Measurements from ENCODE around the gene PITX2. TPM values are rescaled to one million over a fixed set of nuclear protein-coding genes. Genes with fewer than 3 reads are reported as not detected.

The PITX2 gene
- total RNA-seq, 1 experiment from 2014 or later, result 8.3 TPM

DNA sequence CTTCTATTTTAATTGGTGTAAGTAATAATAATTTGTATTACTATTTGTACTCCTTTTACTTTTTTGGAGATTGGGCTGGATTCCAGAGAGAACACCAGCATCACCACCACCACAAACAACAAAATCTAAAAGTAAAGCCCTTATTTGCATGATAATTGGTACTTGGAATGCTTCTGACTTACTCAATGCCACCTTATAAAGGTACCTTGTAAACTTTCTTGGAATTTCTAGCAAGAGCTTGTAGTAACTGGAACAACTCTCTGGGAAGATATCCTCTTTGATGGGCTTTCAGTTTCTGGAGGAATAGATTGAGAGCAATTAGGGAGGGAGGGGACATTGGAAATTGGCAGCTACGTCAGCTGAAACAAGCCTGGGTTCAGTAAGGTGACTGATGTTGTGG, 20.2 kb upstream of the PITX2 start:
- no peaks in the 10 kb centered on the region for H3K4me1 ChIP-seq (ENCODE audit: control insufficient read depth in 1 of 2, insufficient read depth in 2 of 2, low read length in 2 of 2)
- RAD21 ChIA-PET (ENCODE audit: low non-redundant PET in 1 of 2, low total read pairs in 2 of 2, uncharacterized antibody in 2 of 2, unreplicated experiment in 2 of 2), result no interaction called here
- no TSS peak for BruUV-seq (replicated peaks)
- no peaks in the 10 kb centered on the region for H3K79me2 ChIP-seq (ENCODE audit: insufficient read depth, low read length)
- no peak overlapping the region for H3K4me3 ChIP-seq (replicated peaks in 1 of 2; ENCODE audit: low read depth in 1 of 2, low read length in 2 of 2)
- no peak overlapping the region for H3K9ac ChIP-seq (ENCODE audit: low read length)
- H2AFZ ChIP-seq (ENCODE audit: low read depth, low read length, poor library complexity, severe bottlenecking), result no peak overlapping the region
- DNase-seq (ENCODE audit: low read depth, low spot score) (no peak), ATAC-seq (no peak)
- no peaks in the 10 kb centered on the region for H4K20me1 ChIP-seq (ENCODE audit: insufficient read depth)
- H3K4me2 ChIP-seq (ENCODE audit: low read length), result no peak overlapping the region
- intact Hi-C loops (cut with micrococcal nuclease), result no loop called here
- no peaks in the 10 kb centered on the region for H3K36me3 ChIP-seq (ENCODE audit: control insufficient read depth in 1 of 2, insufficient read depth in 2 of 2, low read length in 2 of 2)
- no peaks in the 10 kb centered on the region for H3K9me3 ChIP-seq (ENCODE audit: control insufficient read depth in 1 of 2, insufficient read depth in 1 of 2, low read depth in 1 of 2, low read length in 2 of 2)
- POLR2A ChIA-PET, result no interaction called here
- H3K27ac ChIP-seq (ENCODE audit: low read depth, low read length), result no peak overlapping the region
- H3K27me3 ChIP-seq (ENCODE audit: insufficient read depth, low read length), result no peaks in the 10 kb centered on the region
- no peak for TF ChIP-seq ELF1 (IDR thresholded peaks at IDR 0.05; ENCODE audit: borderline replicate concordance, low read depth)
- TF ChIP-seq CEBPB (IDR thresholded peaks at IDR 0.05; ENCODE audit: low read depth), result no peak
- no peak for TF ChIP-seq POLR2AphosphoS5 (IDR thresholded peaks at IDR 0.05; ENCODE audit: low read depth, low read length)
- no peak for TF ChIP-seq SP1 (IDR thresholded peaks at IDR 0.05; ENCODE audit: low read depth)
- TF ChIP-seq SRF (IDR thresholded peaks at IDR 0.05; ENCODE audit: low read depth), result no peak
- TF ChIP-seq, protein P1, sequence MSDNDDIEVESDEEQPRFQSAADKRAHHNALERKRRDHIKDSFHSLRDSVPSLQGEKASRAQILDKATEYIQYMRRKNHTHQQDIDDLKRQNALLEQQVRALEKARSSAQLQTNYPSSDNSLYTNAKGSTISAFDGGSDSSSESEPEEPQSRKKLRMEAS (IDR thresholded peaks at IDR 0.05), result no peak
- no peak for TF ChIP-seq TCF7L2 (IDR thresholded peaks at IDR 0.05; ENCODE audit: borderline replicate concordance, extremely low read depth, insufficient read depth, insufficient read length)
- TF ChIP-seq ZNF274 (IDR thresholded peaks at IDR 0.05; ENCODE audit: low read depth, low read length), result no peak
- no peak for TF ChIP-seq JUND (IDR thresholded peaks at IDR 0.05)
- CTCF ChIA-PET, result no interaction called here
- H3K9me2 ChIP-seq (ENCODE audit: insufficient read depth), result no peaks in the 10 kb centered on the region

DNA sequence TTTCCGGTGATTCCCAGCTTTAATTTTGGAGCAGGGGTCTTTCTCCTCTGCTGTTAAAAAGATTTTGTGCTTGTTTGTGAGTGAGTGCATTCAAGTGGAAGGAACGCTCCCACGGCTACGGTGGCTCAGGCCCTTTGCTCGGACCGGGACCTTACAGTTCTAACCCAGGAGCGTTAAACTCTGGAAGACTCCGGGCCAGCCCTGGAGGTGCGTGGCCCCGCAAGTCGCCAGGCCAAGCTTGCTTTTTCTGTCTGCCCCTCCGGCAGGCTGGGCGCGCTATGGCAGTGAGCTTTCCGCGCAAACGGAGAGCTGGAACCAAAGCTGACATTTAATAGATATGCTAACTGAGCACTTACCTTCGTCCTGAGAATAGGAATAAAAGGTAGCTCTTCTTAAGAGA, 18.3 kb upstream of the PITX2 start:
- no peaks in the 10 kb centered on the region for H3K79me2 ChIP-seq (ENCODE audit: insufficient read depth, low read length)
- peaks cover 0 to 9% of the 10 kb centered on the region in 2 experiments; a peak in 3 of 4 replicates for H3K4me1 ChIP-seq (ENCODE audit: control insufficient read depth in 1 of 2, insufficient read depth in 2 of 2, low read length in 2 of 2)
- RAD21 ChIA-PET (ENCODE audit: low non-redundant PET in 1 of 2, low total read pairs in 2 of 2, uncharacterized antibody in 2 of 2, unreplicated experiment in 2 of 2), result no interaction called here
- no peaks in the 10 kb centered on the region for H3K9me2 ChIP-seq (ENCODE audit: insufficient read depth)
- no peak for ATAC-seq
- H3K4me2 ChIP-seq (ENCODE audit: low read length), result no peak overlapping the region
- no peak overlapping the region for H2AFZ ChIP-seq (ENCODE audit: low read depth, low read length, poor library complexity, severe bottlenecking)
- TF ChIP-seq JUND (IDR thresholded peaks at IDR 0.05), result no peak
- TF ChIP-seq POLR2A (IDR thresholded peaks at IDR 0.05; ENCODE audit: borderline replicate concordance, extremely low read depth, insufficient read depth, insufficient read length), result no peak
- TF ChIP-seq POLR2AphosphoS5 (IDR thresholded peaks at IDR 0.05; ENCODE audit: low read depth, low read length), result no peak
- no peak for TF ChIP-seq EZH2 (IDR thresholded peaks at IDR 0.05)
- no peak for TF ChIP-seq SP1 (IDR thresholded peaks at IDR 0.05; ENCODE audit: low read depth)
- no peak for TF ChIP-seq CEBPB (IDR thresholded peaks at IDR 0.05; ENCODE audit: low read depth)
- TF ChIP-seq, protein P2, sequence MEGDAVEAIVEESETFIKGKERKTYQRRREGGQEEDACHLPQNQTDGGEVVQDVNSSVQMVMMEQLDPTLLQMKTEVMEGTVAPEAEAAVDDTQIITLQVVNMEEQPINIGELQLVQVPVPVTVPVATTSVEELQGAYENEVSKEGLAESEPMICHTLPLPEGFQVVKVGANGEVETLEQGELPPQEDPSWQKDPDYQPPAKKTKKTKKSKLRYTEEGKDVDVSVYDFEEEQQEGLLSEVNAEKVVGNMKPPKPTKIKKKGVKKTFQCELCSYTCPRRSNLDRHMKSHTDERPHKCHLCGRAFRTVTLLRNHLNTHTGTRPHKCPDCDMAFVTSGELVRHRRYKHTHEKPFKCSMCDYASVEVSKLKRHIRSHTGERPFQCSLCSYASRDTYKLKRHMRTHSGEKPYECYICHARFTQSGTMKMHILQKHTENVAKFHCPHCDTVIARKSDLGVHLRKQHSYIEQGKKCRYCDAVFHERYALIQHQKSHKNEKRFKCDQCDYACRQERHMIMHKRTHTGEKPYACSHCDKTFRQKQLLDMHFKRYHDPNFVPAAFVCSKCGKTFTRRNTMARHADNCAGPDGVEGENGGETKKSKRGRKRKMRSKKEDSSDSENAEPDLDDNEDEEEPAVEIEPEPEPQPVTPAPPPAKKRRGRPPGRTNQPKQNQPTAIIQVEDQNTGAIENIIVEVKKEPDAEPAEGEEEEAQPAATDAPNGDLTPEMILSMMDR (IDR thresholded peaks at IDR 0.05 in 2 of 3, conservative IDR thresholded peaks at IDR 0.05 in 1 of 3; ENCODE audit: borderline replicate concordance in 1 of 3, insufficient read depth in 1 of 3, low read depth in 2 of 3, low read length in 2 of 3), result no peak
- no peak for TF ChIP-seq SIN3A (IDR thresholded peaks at IDR 0.05; ENCODE audit: low read depth)
- no peak for TF ChIP-seq EGR1 (IDR thresholded peaks at IDR 0.05; ENCODE audit: low read depth)
- no peak for TF ChIP-seq TCF7L2 (IDR thresholded peaks at IDR 0.05; ENCODE audit: borderline replicate concordance, extremely low read depth, insufficient read depth, insufficient read length)
- TF ChIP-seq SRF (IDR thresholded peaks at IDR 0.05; ENCODE audit: low read depth), result no peak
- TF ChIP-seq ZNF274 (IDR thresholded peaks at IDR 0.05; ENCODE audit: low read depth, low read length), result no peak
- TF ChIP-seq ELF1 (IDR thresholded peaks at IDR 0.05; ENCODE audit: borderline replicate concordance, low read depth), result no peak
- no peak overlapping the region for H3K9ac ChIP-seq (ENCODE audit: low read length)
- H3K9me3 ChIP-seq (ENCODE audit: control insufficient read depth in 1 of 2, insufficient read depth in 1 of 2, low read depth in 1 of 2, low read length in 2 of 2), result no peaks in the 10 kb centered on the region
- no peak for DNase-seq (ENCODE audit: low read depth, low spot score)
- H3K4me3 ChIP-seq (replicated peaks in 1 of 2; ENCODE audit: low read depth in 1 of 2, low read length in 2 of 2), result no peak overlapping the region
- H3K36me3 ChIP-seq (ENCODE audit: control insufficient read depth in 1 of 2, insufficient read depth in 2 of 2, low read length in 2 of 2), result no peaks in the 10 kb centered on the region
- no peaks in the 10 kb centered on the region for H4K20me1 ChIP-seq (ENCODE audit: insufficient read depth)
- BruUV-seq (replicated peaks), result no TSS peak
- CTCF ChIA-PET, result no interaction called here
- intact Hi-C loops (cut with micrococcal nuclease), result no loop called here
- no peak overlapping the region for H3K27ac ChIP-seq (ENCODE audit: low read depth, low read length)
- H3K27me3 ChIP-seq (ENCODE audit: insufficient read depth, low read length), result no peaks in the 10 kb centered on the region
- POLR2A ChIA-PET, result no interaction called here

All from HCT116 (cell line).